T-helper 17 cell (primary cell): ENCODE measurements around the gene ANO1. TPM values are rescaled to one million over a fixed set of nuclear protein-coding genes. Genes with fewer than 3 reads are reported as not detected.

ENCODE experiments used
- ATAC-seq: fragments of 150-1000 bp; cut with Tn5 transposase; 2 replicates; pipeline ENCODE4 v1.10.0; 2021; ENCODE audit warnings: mild to moderate bottlenecking, moderate library complexity
- DNase-seq, 3 donors: peaks; one replicate each; pipeline versions ENCODE4 v3.0.0 to v3.0.0-alpha.2; 2020 to 2021
- H3K9me3 ChIP-seq: one replicate; pipeline ENCODE4 v1.7.0; 2013; ENCODE audit warnings: low read length, mild to moderate bottlenecking; ENCODE audit not compliant: control insufficient read depth, poor library complexity, severe bottlenecking
- H3K27ac Mint-ChIP-seq: one replicate; pipeline ENCODE4 v1.8.0; 2022; ENCODE audit warnings: mild to moderate bottlenecking, moderate library complexity, mixed read lengths
- H3K27me3 Mint-ChIP-seq: one replicate; pipeline ENCODE4 v1.8.0; 2022; ENCODE audit warnings: mixed read lengths
- H3K36me3 Mint-ChIP-seq: one replicate; pipeline ENCODE4 v1.8.0; 2022; ENCODE audit warnings: low read depth, mixed read lengths
- H3K4me1 Mint-ChIP-seq: one replicate; pipeline ENCODE4 v1.8.0; 2022; ENCODE audit warnings: mild to moderate bottlenecking, mixed read lengths
- H3K4me3 Mint-ChIP-seq: one replicate; pipeline ENCODE4 v1.8.0; 2022; ENCODE audit warnings: mild to moderate bottlenecking, moderate library complexity, mixed read lengths
- total RNA-seq, 4 donors: library from RNA in 2 of 4; stranded (reverse) in 2 of 4; gene quantifications; one replicate each; pipeline ENCODE4 v1.2.3 and lab custom pipeline; 2022 to 2026

ANO1 gene
- total RNA-seq, 2 donors from 2014 or later: 0.34 TPM; not detected in 1

GRCh38 chr11:70153133-70153727 is 75.1 kb downstream of the ANO1 start:
- ATAC-seq (no peak), DNase-seq (no peak)
- no peaks in the 10 kb centered on the region for H3K9me3 ChIP-seq
- Mint-ChIP-seq H3K27ac (no peak overlapping the region), H3K4me1 (no peaks in the 10 kb centered on the region), H3K36me3 (no peaks in the 10 kb centered on the region), H3K4me3 (no peak overlapping the region), H3K27me3 (peaks cover 33% of the 10 kb centered on the region)

GRCh38 chr11:70155386-70155785 is 77.3 kb downstream of the ANO1 start:
- Mint-ChIP-seq H3K27me3 (peaks cover 28% of the 10 kb centered on the region), H3K4me1 (no peaks in the 10 kb centered on the region), H3K36me3 (no peaks in the 10 kb centered on the region), H3K4me3 (no peak overlapping the region), H3K27ac (no peak overlapping the region)
- no peaks in the 10 kb centered on the region for H3K9me3 ChIP-seq
- DNase-seq: no peak
- no peak for ATAC-seq

- no peak for DNase-seq
- no peaks in the 10 kb centered on the region for H3K4me1 Mint-ChIP-seq
- peaks cover 25% of the 10 kb centered on the region for H3K27me3 Mint-ChIP-seq
- no peak overlapping the region for H3K4me3 Mint-ChIP-seq
- no peak for ATAC-seq
- no peaks in the 10 kb centered on the region for H3K9me3 ChIP-seq
- no peak overlapping the region for H3K27ac Mint-ChIP-seq
- H3K36me3 Mint-ChIP-seq: no peaks in the 10 kb centered on the region
These were observed 78.3 kb downstream of the ANO1 start for GRCh38 chr11:70156291-70157037.

GRCh38 chr11:70158201-70158600 is 80.1 kb downstream of the ANO1 start:
- ATAC-seq (no peak), DNase-seq (no peak)
- Mint-ChIP-seq H3K36me3 (no peaks in the 10 kb centered on the region), H3K27ac (no peak overlapping the region), H3K27me3 (peaks cover 23% of the 10 kb centered on the region), H3K4me3 (no peak overlapping the region), H3K4me1 (no peaks in the 10 kb centered on the region)
- no peaks in the 10 kb centered on the region for H3K9me3 ChIP-seq

- peaks cover 28% of the 10 kb centered on the region for H3K27me3 Mint-ChIP-seq
- DNase-seq (no peak), ATAC-seq (no peak)
- no peak overlapping the region for H3K4me3 Mint-ChIP-seq
- H3K36me3 Mint-ChIP-seq: no peaks in the 10 kb centered on the region
- H3K27ac Mint-ChIP-seq: no peak overlapping the region
- H3K4me1 Mint-ChIP-seq: no peaks in the 10 kb centered on the region
- no peaks in the 10 kb centered on the region for H3K9me3 ChIP-seq
These were observed 80.8 kb downstream of the ANO1 start for GRCh38 chr11:70158757-70159389.

- DNase-seq (no peak), ATAC-seq (no peak)
- Mint-ChIP-seq H3K27ac (no peak overlapping the region), H3K4me1 (no peaks in the 10 kb centered on the region), H3K27me3 (peaks cover 28% of the 10 kb centered on the region), H3K4me3 (no peak overlapping the region), H3K36me3 (no peaks in the 10 kb centered on the region)
- no peaks in the 10 kb centered on the region for H3K9me3 ChIP-seq
These were observed 81.8 kb downstream of the ANO1 start for GRCh38 chr11:70159627-70160570.

- no peak overlapping the region for H3K27ac Mint-ChIP-seq
- H3K36me3 Mint-ChIP-seq: no peaks in the 10 kb centered on the region
- H3K27me3 Mint-ChIP-seq: peaks cover 21% of the 10 kb centered on the region
- ATAC-seq: no peak
- H3K4me1 Mint-ChIP-seq: no peaks in the 10 kb centered on the region
- DNase-seq: no peak
- H3K4me3 Mint-ChIP-seq: no peak overlapping the region
- H3K9me3 ChIP-seq: no peaks in the 10 kb centered on the region
These were observed 83.0 kb downstream of the ANO1 start for GRCh38 chr11:70161043-70161625.

- Mint-ChIP-seq H3K4me1 (no peaks in the 10 kb centered on the region), H3K27ac (no peak overlapping the region), H3K4me3 (no peak overlapping the region), H3K36me3 (no peaks in the 10 kb centered on the region), H3K27me3 (peaks cover 39% of the 10 kb centered on the region)
- DNase-seq (no peak), ATAC-seq (no peak)
- H3K9me3 ChIP-seq: no peaks in the 10 kb centered on the region
These were observed 86.6 kb downstream of the ANO1 start for GRCh38 chr11:70164705-70165104.

- H3K9me3 ChIP-seq: no peaks in the 10 kb centered on the region
- Mint-ChIP-seq H3K4me1 (no peaks in the 10 kb centered on the region), H3K4me3 (no peak overlapping the region), H3K36me3 (no peaks in the 10 kb centered on the region), H3K27me3 (peaks cover 41% of the 10 kb centered on the region), H3K27ac (no peak overlapping the region)
- ATAC-seq (no peak), DNase-seq (no peak)
These were observed 89.0 kb downstream of the ANO1 start for GRCh38 chr11:70167120-70167519.

GRCh38 chr11:70167723-70168404 is 89.7 kb downstream of the ANO1 start:
- DNase-seq (no peak), ATAC-seq (no peak)
- no peaks in the 10 kb centered on the region for H3K36me3 Mint-ChIP-seq
- H3K9me3 ChIP-seq: no peaks in the 10 kb centered on the region
- no peak overlapping the region for H3K4me3 Mint-ChIP-seq
- no peaks in the 10 kb centered on the region for H3K4me1 Mint-ChIP-seq
- H3K27ac Mint-ChIP-seq: no peak overlapping the region
- H3K27me3 Mint-ChIP-seq: peaks cover 39% of the 10 kb centered on the region

GRCh38 chr11:70168405-70168754 is 90.3 kb downstream of the ANO1 start:
- peaks cover 37% of the 10 kb centered on the region for H3K27me3 Mint-ChIP-seq
- ATAC-seq (no peak), DNase-seq (no peak)
- H3K4me1 Mint-ChIP-seq: no peaks in the 10 kb centered on the region
- H3K27ac Mint-ChIP-seq: no peak overlapping the region
- H3K4me3 Mint-ChIP-seq: no peak overlapping the region
- no peaks in the 10 kb centered on the region for H3K9me3 ChIP-seq
- H3K36me3 Mint-ChIP-seq: no peaks in the 10 kb centered on the region

GRCh38 chr11:70169127-70169526 is 91.0 kb downstream of the ANO1 start:
- Mint-ChIP-seq H3K27ac (no peak overlapping the region), H3K4me3 (no peak overlapping the region), H3K27me3 (peaks cover 34% of the 10 kb centered on the region), H3K4me1 (no peaks in the 10 kb centered on the region), H3K36me3 (no peaks in the 10 kb centered on the region)
- ATAC-seq (no peak), DNase-seq (no peak)
- H3K9me3 ChIP-seq: no peaks in the 10 kb centered on the region
